DND-41 (cell line): ENCODE results near the gene RRM1.

Experiments
- EZH2 ChIP-seq: IDR thresholded peaks from 3 replicates; pipeline ENCODE4 v1.6.1; 2012; ENCODE audit warnings: borderline replicate concordance, low read depth, mild to moderate bottlenecking, moderate library complexity, low read length, inconsistent platforms; ENCODE audit not compliant: severe bottlenecking
- TF ChIP-seq, protein P1 (sequence below): IDR thresholded peaks from 2 replicates; pipeline ENCODE4 v1.5.1; 2012; ENCODE audit warnings: borderline replicate concordance, low read length, moderate library complexity, mild to moderate bottlenecking; ENCODE audit not compliant: poor library complexity, severe bottlenecking; ENCODE audit errors: extremely low read depth

GRCh38 chr11:4083198-4083597, 11.4 kb upstream of the RRM1 start:
- TF ChIP-seq, protein P1, sequence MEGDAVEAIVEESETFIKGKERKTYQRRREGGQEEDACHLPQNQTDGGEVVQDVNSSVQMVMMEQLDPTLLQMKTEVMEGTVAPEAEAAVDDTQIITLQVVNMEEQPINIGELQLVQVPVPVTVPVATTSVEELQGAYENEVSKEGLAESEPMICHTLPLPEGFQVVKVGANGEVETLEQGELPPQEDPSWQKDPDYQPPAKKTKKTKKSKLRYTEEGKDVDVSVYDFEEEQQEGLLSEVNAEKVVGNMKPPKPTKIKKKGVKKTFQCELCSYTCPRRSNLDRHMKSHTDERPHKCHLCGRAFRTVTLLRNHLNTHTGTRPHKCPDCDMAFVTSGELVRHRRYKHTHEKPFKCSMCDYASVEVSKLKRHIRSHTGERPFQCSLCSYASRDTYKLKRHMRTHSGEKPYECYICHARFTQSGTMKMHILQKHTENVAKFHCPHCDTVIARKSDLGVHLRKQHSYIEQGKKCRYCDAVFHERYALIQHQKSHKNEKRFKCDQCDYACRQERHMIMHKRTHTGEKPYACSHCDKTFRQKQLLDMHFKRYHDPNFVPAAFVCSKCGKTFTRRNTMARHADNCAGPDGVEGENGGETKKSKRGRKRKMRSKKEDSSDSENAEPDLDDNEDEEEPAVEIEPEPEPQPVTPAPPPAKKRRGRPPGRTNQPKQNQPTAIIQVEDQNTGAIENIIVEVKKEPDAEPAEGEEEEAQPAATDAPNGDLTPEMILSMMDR = no peak
- TF ChIP-seq EZH2 = no peak
